Measurements from ENCODE around the gene MON2.
"Not testable (repeated sequence)": the region's sequence is repeated elsewhere in the genome, so short reads cannot be mapped to it uniquely, and the experiment has no call there.

MON2 gene, protein sequence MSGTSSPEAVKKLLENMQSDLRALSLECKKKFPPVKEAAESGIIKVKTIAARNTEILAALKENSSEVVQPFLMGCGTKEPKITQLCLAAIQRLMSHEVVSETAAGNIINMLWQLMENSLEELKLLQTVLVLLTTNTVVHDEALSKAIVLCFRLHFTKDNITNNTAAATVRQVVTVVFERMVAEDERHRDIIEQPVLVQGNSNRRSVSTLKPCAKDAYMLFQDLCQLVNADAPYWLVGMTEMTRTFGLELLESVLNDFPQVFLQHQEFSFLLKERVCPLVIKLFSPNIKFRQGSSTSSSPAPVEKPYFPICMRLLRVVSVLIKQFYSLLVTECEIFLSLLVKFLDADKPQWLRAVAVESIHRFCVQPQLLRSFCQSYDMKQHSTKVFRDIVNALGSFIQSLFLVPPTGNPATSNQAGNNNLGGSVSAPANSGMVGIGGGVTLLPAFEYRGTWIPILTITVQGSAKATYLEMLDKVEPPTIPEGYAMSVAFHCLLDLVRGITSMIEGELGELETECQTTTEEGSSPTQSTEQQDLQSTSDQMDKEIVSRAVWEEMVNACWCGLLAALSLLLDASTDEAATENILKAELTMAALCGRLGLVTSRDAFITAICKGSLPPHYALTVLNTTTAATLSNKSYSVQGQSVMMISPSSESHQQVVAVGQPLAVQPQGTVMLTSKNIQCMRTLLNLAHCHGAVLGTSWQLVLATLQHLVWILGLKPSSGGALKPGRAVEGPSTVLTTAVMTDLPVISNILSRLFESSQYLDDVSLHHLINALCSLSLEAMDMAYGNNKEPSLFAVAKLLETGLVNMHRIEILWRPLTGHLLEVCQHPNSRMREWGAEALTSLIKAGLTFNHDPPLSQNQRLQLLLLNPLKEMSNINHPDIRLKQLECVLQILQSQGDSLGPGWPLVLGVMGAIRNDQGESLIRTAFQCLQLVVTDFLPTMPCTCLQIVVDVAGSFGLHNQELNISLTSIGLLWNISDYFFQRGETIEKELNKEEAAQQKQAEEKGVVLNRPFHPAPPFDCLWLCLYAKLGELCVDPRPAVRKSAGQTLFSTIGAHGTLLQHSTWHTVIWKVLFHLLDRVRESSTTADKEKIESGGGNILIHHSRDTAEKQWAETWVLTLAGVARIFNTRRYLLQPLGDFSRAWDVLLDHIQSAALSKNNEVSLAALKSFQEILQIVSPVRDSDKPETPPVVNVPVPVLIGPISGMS (N-terminal part only)

DNA sequence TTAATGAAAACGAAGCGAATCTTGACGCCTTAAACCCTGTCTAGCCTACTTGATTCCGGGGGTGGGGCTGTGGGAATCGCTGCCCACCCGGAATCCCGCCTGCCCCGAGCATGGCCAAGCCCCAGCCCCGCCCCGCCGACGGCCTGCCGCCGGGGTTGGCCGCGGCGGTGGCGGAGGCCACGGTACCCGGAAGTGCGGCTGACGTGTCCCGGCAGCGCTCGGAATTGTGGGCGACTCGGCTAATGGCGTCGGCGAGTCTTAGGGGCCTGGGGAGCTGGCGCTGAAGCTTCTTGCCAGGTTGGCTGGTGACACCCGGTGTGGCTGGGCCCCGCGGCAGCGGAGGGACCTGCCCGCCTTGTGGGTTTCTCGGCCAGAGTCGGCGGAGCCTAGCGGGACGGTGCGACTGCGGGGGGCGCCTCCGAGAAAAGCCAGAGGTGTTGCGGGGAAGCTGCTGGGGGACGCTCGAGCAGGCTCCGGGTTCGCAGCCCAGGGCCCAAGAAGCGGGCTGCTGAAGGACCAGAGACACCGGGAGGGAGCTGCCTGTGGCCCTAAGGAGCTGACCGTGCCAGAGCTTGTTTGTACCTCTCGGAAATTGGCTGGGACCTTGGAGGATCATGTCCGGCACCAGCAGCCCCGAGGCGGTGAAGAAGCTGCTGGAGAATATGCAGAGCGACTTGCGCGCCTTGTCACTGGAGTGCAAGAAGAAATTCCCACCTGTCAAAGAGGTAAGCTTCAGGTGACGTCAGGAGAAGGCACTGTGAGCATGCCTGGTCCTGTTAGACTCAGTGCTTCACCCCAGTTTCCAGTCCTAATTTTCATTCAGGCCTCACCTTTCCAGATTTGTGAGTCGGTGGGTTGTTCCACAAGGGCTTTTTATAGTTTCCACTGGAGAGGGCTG is at the start of gene MON2:
MON2 (plus strand) TSS at position 233 of the 898 bp plus-strand sequence; CDS start at position 615, 382 bp downstream.
- peak; percentile 92 for DNase-seq

DNA sequence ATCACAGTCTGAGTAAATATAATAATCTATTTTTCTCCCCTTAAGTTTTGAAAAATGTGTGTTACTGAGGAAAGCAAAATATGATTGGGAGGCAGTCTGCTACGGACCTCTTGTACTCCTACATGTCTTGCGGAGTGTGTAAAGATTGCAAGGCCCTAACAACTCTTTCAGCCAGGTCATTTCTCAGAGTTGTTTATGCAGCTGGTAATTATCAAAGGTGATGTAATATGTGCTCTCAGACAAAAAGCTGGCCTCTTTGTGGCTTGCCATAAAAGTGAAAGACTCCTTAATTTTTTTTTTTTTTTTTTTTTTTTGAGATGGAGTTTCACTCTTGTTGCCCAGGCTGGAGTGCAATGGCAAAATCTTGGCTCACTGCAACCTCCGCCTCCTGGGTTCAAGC is 40.5 kb upstream of the MON2 start:
- DNase-seq, result no peak

DNA sequence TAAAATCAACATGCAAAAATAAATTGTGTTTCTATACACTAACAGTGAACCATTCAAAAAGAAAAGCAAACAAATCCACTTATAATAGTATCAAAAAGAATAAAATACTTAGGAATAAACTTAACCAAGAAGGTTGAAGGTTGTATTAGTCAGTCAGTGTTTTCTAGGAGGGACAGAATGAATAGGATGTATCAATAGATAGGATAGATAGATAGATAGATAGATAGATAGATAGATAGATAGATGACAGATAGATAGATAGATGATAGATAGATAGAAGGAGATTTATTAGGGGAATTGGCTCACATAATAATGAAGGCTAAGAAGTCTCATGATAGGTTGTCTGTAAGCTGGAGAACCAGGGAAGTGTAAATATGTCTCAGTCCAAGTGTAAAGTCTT is 37.2 kb upstream of the MON2 start:
- no peak for DNase-seq

DNA sequence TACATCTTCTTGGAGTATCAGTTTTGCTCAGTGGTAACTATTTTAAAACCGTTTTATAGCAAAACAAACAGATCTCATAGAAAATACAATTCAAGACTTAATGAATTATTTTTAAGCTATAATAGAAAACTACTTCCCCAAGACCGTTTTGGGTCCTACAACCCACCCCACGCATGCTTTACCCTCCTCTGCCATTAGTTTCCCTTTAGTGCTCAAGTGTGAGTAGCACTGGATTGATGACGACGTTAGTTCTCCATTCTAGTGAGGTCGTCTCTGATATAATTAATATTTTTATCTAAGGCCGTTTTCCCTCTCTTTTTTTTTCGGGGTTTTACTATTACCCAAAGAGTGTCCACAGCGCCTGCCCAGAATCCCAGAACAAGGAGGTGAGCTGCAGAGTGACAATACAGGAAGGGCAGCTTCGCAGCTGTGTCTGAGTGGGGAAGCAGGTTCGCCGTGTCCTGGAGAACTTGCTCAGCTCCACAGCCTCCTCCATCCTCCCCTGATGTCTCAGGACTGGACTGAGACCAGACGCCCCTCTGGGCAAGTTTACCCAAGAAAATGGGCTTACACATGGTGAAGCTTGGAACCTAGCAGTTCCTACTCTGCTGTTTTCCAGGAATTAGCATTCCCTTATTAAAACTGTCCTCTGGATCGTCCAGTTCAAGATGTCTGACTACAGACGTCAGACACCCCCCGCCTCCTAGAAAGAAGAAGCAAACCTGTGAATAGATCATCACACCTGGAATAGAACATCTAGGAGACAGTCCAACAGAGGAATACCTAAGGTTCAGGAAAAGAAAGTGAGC is 31.9 kb upstream of the MON2 start:
- no peak for DNase-seq

DNA sequence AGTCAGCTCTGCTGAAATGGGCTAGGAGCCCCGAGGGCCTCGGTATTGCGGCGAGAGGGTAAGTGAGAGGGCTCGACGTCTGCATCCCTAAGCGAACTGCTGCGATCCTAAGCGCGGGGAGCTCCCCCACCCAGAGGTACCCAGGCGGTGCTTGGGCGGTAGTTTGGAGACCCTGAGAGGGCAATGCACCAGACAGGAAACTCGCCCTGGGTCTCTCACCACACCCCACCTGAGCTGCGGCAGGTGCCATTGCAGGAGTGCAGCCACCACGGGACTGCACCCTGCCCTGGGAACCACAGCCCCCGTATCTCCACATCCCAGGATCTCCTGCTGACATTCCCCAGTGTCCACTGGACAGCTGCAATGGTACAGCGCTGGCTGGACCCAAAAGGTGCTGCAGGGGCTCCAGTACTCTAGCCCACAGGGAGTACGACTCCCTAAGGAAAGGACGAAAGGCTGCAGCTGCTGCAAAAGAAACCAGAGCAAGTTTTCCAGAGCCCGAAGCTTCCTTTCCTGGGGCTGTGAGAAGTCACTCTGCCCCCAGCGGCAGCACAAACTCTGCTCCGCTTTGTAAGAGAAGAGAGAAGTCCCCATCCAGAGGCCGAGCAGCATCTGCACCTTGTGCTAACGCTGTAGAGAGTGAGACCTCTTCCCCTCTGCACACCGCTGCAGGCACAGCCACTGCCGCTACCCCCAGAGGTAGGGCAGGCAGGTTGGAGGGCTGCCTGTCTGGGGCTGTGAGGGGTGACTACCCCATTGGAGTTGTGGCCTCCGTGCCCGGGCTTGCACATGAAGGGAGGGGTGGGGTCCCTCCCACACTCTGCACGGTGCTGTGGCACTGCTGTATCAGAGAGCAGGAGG is 31.1 kb upstream of the MON2 start:
- peak; percentile 64 for DNase-seq

DNA sequence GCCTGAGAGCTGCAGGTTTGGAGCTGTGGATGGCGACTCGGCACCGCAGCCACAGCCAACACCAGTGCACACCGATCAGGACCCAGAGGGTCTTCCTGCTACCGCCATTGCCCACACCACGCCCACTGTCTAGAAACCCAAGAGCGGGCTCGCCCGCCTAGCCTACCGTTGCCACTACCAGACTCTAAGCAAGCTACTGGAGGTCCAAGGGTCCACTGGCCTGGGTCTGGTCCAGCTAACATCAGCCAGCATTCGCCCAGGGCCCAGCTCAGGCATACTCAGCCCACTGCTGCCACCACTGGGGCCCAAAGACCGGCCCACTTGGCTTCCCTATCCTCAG is 30.5 kb upstream of the MON2 start:
- DNase-seq, result no peak

DNA sequence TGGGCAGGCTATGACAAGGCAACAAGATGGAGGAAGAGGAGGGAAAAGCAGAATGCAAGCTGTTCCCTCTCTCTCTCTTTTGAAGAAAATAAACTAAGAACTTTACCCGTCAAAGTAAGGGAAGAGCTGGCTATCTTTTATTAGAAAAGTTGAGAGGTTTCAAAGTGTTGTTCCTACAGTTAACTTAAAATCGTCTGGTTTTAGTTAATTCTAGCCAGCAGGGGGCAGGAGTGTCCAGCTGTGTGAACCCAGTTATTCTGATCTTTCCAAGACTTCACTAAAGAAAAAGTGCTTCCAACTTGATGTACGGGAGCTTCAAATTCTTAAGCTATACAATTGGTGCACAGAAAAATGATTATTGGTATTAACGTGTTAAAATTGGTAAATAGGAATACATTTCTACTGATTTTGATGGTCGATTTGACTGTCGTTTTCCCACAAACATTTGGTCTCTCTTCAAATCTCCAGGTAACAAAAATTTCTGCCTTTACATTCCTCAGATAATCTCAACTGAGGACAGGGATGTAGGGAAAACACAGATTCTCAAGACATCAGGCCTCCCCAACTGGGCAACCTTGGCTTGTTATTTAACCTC is 28.4 kb upstream of the MON2 start:
- peak; percentile 56 for DNase-seq

DNA sequence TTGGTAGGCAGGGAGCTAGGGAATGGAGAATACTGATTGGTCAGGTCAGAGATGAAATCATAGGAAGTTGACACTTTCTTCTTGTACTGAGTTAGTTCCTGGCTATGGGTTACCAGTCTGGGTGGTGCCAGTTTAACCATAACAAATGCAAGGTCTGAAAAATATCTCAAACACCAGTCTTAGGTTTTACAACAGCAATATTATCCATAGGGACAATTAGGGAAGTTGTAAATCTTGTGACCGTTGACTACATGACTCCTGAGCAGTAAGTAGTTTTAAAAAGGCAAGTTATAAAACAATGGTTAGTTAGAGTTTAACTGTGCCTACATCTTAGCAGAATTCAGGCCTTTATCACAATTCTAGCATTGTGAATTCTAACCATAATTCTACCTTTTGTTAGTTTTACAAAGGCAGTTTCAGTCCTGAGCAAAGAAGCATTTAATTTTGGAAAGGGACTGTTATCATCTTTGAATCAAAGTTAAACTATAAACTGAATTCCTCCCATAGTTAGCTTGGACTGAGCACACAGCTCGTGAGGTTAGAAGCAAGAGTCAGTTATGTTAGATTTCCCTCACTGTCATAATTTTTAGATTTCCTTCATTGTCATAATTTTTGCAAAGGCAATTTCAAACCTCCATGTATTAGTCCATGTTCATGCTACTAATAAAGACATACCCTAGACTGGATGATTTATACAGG is 19.7 kb upstream of the MON2 start:
- DNase-seq, result no peak

DNA sequence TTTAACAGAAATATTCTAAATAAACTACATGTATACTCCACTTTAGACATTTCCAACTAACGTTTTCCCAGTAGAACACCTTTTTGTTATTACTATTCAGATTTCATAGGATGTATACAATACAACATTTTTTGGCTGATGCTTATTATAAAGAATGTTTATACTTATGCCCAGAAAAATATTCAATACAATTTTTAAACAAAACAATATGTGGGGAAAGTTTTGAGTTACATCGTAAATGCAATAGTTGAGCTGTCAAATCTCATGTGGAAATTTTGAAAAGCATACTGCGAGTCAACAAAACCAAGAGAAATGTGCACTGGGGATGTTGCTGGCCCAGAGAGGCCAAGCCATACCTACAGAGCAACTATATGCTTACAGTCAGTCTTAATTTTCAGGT is 18.2 kb upstream of the MON2 start:
- no peak for DNase-seq

DNA sequence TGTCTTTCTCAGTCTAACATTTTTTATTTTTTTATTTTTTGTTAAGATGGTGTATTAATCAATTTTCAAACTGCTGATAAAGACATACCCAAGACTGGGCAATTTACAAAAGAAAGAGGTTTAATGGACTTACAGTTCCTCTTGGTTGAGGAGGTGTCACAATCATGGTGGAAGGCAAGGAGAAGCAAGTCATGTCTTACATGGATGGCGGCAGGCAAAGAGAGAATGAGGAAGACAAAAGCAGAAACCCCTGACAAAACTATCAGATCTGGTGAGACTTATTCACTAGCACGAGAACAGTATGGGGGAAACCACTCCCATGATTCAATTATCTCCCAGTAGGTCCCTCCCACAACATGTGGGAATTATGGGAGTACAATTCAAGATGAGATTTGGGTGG is 11.2 kb upstream of the MON2 start:
- DNase-seq, result not testable (repeated sequence)

DNA sequence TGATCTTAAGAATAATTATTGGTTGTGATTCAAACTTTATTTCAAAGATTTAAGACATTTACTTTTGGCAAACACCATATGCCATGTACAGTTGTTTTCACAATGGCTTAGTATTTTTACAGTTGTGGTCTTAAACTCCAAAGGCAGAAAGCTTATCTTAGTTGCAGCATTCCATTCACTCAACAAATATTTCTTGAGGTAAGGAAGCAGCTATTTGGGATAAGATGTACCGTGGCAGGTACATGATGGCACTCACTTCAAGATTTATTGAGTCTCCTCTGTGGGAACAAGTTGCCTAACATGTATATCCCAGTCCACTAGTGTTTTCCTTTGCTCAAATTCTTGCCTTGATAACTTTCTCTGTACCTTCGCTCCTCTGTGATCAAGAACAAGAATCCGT is 8.0 kb upstream of the MON2 start:
- no peak for DNase-seq

DNA sequence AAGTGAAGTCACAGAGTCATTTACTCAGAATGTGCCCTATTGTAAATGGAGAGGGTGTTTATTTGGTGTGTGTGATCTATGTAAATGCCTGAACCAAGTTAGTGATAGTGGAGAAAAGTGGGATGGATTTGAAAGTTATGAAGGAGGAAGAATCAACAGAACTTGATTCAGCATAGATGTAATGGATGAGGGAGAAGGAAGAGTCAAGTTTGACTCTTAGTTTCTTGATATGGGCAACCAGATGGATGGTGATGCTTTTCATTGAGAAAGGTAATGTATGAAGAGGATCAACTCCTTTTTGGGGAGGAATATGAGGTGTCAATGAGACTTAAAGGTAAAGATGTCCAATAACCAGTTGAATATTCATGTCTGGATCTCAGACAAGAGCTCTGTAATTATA is 6.7 kb upstream of the MON2 start:
- DNase-seq, result no peak

DNA sequence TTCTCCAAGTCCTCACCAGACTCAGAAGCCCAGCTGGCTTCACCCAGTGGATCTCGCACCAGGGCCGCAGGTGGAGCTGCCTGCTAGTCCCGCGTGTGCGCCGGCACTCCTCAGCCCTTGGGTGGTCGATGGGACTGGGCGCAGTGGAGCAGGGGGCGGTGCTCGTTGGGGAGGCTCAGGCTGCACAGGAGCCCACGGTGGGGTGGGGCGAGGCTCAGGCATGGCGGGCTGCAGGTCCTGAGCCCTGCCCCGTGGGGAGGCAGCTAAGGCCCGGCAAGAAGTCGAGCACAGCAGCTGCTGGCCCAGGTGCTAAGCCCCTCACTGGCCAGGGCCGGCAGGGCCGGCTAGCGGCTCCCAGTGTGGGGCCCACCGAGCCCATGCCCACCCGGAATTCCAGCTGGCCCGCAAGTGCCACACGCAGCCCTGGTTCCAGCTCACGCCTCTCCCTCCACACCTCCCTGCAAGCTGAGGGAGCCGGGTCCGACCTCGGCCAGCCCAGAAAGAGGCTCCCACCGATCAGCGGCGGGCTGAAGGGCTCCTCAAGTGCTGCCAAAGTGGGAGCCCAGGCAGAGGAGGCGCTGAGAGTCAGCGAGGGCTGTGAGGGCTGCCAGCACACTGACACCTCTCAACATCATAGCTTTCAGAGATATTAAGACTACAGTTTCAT is 5.3 kb upstream of the MON2 start:
- DNase-seq, result not testable (repeated sequence)

DNA sequence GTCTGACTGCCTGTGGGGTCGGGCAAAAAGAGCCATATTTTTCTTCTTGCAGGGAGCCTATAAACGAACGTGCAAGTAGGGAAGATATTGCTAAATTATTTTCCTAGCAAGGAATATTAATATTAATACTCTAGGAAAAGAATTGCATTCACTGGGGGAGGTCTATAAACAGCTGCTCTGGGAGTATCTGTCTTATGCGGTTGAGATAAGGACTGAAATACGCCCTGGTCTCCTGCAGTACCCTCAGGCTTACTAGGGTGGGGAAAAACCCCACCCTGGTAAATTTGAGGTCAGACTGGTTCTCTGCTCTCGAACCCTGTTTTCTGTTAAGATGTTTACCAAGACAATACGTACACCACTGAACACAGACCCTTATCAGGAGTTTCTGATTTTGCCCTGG is 3.4 kb upstream of the MON2 start:
- DNase-seq, result not testable (repeated sequence)

DNA sequence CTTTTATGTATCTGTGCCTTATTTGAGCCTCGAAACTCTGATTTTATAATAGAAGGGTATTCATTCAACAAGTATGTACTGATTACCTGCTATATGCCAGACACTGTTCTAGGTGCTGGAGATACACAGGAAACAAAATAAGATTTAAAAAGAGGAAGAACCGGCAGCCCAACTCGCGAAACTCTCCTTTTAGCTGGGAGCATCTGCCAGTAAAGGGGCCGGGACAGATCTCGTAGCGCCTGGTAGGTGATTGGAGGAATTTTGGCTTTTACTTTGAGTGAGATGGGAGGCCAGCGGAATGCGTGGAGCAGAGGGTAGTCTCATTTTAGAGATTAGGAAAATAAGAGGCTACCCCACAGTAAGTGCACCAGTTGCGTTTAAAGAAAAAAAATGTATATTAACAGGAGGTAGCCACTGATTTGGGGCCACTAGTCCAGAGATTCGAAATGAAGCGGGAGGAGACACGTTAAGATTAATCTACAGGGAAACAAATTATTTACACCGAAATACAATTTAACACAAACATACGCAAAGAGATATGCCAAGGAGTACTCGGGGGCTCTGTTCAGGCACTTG is 520 bp upstream of the MON2 start:
- DNase-seq, result peak; percentile 34

DNA sequence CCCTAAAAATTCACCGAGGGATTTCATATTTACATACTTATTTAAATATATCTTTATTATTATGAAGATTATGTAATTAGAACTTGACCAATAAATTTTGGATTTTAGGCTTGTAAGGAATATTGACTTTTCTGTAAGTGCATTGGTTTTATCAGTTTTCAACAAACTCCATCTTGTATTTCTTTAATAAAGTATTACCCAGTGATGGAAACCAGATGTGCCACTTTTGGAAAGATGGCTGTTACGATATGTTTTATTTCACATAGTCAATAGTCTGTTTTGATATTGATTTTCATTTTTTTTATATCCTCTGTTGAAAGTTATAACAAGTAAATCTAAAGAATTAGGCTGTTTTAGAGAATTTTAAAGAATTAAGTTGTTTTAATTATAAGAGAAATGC is 1.8 kb downstream of the MON2 start:
- no peak for DNase-seq

DNA sequence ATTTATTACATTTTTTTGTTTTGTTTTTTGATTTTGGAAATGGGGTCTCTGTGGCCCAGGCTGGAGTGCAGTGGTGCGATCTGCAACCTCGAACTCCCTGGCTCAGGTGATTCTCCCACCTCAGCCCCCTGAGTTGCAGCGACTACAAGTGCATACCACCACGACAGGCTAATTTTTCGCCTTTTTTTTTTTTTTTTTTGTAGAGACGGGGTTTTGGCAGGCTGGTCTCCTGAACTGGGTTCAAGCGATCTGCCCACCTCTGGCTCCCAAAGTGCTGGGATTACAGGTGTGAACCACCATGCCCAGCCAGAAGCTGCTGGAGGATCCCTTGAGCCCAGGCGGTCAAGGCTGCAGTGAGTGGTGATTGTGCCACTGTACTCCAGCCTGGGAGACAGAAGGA is 2.3 kb downstream of the MON2 start:
- no peak for DNase-seq

DNA sequence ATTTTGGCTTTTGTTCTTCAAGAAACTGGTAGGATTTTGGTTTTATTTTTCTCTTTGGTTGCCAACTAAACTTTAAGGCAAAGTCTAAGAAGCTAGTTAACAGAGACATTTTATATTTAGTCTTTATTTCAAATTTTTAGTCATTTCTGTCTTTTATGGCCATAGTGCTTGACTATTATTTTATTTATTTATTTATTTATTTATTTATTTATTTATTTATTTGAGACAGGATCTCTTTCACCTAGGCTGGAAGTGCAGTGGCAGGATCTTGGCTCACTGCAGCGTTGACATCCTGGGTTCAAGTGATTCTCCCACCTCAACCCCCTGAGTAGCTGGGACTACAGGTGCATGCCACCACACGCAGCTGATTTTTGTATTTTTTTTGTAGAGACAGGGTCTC is 3.1 kb downstream of the MON2 start:
- DNase-seq, result no peak

DNA sequence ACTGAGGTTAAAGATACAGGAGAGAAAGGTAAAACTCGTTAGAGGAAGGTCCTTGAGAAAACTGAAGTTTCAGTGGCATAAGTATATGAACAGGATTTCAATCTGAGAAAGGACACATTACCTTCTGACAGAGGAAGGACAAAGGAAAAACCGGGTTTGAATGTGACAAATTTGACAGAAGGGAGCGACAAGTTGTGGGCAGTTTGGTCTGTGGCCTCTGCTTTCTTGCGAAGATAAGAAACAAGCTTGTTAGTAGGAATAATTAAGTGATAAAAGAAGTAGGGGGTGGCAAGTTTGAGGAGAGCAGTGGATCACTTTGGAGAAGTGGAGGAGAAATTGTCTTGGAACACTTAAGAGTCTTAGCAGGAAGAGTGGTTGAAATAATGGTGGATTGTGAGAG is 5.1 kb downstream of the MON2 start:
- no peak for DNase-seq

All from NCI-H345 (cell line).